ENCODE measurements around the gene DCX. TPM values are rescaled to one million over a fixed set of nuclear protein-coding genes. Genes with fewer than 3 reads are reported as not detected.

The DCX gene
- total RNA-seq, 1 experiment from 2014 or later: not detected

DNA sequence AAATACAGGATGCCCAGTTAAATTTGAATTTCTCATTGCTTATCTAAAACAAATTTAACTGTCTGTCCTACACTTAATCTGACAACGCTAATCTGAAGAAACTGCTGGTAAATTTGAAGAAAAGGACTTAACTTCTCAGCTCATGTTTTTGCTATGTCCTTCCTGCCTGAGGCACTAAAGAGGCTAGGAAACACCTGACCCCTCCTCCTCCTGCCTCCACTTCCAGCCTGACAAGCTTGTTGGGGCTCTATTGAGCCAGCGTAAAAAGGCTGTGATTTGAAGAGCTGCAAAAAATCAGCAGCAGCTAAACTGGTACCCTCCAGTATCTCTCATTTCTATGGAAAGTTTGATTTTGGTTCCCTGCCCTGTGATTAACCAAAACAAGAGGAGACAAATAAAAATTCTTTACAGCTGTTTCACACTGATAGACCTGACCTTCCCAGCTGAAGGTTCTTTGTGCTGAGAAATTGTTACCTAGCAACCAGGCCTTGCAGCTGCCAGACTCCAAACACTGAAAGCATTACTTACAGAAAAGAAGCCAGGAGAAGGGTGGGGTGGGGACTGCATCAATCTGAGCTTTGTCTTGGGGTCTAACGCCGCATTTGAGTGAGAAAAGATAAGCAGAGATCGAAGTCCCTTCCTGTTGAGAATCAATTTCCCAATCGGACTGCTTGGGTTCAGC lies 35.0 kb downstream of the DCX start:
- Mint-ChIP-seq H3K36me3 (ENCODE audit: insufficient read depth, unreplicated experiment) (no peaks in the 10 kb centered on the region), H3K27me3 (ENCODE audit: insufficient read depth, unreplicated experiment) (peaks cover 76% of the 10 kb centered on the region), H3K27ac (ENCODE audit: low read depth, unreplicated experiment) (no peak overlapping the region), H3K4me3 (ENCODE audit: unreplicated experiment) (no peak overlapping the region), H3K9me3 (ENCODE audit: unreplicated experiment) (no peaks in the 10 kb centered on the region), H3K4me1 (ENCODE audit: insufficient read depth, unreplicated experiment) (no peaks in the 10 kb centered on the region)
- POLR2A ChIA-PET: no interaction called here
- intact Hi-C loops (cut with micrococcal nuclease): no loop called here
- CTCF ChIA-PET: no interaction called here
- TF ChIP-seq, protein P1, sequence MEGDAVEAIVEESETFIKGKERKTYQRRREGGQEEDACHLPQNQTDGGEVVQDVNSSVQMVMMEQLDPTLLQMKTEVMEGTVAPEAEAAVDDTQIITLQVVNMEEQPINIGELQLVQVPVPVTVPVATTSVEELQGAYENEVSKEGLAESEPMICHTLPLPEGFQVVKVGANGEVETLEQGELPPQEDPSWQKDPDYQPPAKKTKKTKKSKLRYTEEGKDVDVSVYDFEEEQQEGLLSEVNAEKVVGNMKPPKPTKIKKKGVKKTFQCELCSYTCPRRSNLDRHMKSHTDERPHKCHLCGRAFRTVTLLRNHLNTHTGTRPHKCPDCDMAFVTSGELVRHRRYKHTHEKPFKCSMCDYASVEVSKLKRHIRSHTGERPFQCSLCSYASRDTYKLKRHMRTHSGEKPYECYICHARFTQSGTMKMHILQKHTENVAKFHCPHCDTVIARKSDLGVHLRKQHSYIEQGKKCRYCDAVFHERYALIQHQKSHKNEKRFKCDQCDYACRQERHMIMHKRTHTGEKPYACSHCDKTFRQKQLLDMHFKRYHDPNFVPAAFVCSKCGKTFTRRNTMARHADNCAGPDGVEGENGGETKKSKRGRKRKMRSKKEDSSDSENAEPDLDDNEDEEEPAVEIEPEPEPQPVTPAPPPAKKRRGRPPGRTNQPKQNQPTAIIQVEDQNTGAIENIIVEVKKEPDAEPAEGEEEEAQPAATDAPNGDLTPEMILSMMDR (IDR thresholded peaks at IDR 0.05; ENCODE audit: unreplicated experiment): no peak
- no peak for DNase-seq (ENCODE audit: unreplicated experiment)
- no TSS peak for BruUV-seq (replicated peaks)

DNA sequence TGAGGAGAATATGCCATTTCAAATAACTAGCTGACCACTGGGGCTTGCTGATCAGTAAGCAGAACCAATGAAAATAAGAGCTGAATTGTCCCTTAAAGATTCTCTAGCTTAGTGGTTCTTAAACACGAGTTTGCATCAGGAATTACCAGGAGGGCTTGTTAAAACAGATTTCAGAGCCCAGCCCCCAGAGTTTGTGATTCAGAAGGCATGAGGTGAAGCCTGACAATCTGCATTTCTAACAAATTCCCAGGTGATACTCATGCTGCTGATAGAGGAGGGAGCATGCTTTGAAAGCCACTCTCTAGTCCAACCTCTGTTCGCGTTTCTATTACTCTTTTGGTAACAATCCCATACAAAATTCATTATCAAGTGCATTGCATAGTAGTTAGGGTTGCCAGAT lies 35.5 kb downstream of the DCX start:
- H3K4me1 Mint-ChIP-seq (ENCODE audit: insufficient read depth, unreplicated experiment): no peaks in the 10 kb centered on the region
- H3K36me3 Mint-ChIP-seq (ENCODE audit: insufficient read depth, unreplicated experiment): no peaks in the 10 kb centered on the region
- TF ChIP-seq, protein P1 (IDR thresholded peaks at IDR 0.05; ENCODE audit: unreplicated experiment): no peak
- no peak overlapping the region for H3K27ac Mint-ChIP-seq (ENCODE audit: low read depth, unreplicated experiment)
- DNase-seq (ENCODE audit: unreplicated experiment): no peak
- H3K4me3 Mint-ChIP-seq (ENCODE audit: unreplicated experiment): no peak overlapping the region
- intact Hi-C loops (cut with micrococcal nuclease): no loop called here
- H3K27me3 Mint-ChIP-seq (ENCODE audit: insufficient read depth, unreplicated experiment): peaks cover 76% of the 10 kb centered on the region
- no peaks in the 10 kb centered on the region for H3K9me3 Mint-ChIP-seq (ENCODE audit: unreplicated experiment)
- ChIA-PET POLR2A (no interaction called here), CTCF (no interaction called here)
- BruUV-seq (replicated peaks): no TSS peak

DNA sequence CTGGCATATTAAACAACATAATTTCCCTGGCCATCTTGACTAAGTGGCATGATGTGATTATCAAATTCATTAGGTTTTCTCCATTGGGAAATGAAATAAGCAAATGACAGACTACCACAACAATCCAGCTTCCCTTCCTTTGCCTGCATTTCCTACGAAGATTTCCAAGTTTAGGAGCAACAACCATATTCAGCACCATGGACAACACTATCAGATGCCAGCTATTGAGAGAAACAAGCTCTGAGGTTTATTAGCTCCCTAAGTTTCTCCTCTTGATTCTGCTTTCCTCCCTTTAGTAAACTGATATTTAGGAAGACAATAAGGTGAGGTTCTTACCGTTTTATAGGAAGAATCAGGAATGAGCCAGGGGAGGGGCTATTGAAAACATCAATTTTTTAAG lies 36.2 kb downstream of the DCX start:
- Mint-ChIP-seq H3K27ac (ENCODE audit: low read depth, unreplicated experiment) (no peak overlapping the region), H3K9me3 (ENCODE audit: unreplicated experiment) (no peaks in the 10 kb centered on the region), H3K27me3 (ENCODE audit: insufficient read depth, unreplicated experiment) (peaks cover 79% of the 10 kb centered on the region), H3K4me3 (ENCODE audit: unreplicated experiment) (no peak overlapping the region), H3K4me1 (ENCODE audit: insufficient read depth, unreplicated experiment) (no peaks in the 10 kb centered on the region), H3K36me3 (ENCODE audit: insufficient read depth, unreplicated experiment) (no peaks in the 10 kb centered on the region)
- ChIA-PET CTCF (interaction anchor here (0.6 kb wide), 1 partner anchor 69 kb away, joined by 4 read pairs; no protein-coding TSS in a partner anchor), POLR2A (interaction anchor here (0.6 kb wide), 1 partner anchor 147 kb away, joined by 3 read pairs; no protein-coding TSS in a partner anchor)
- DNase-seq (ENCODE audit: unreplicated experiment): peak; percentile 41
- TF ChIP-seq, protein P1 (IDR thresholded peaks at IDR 0.05; ENCODE audit: unreplicated experiment): no peak
- intact Hi-C loops (cut with micrococcal nuclease): no loop called here
- BruUV-seq (replicated peaks): no TSS peak

GRCh38 chrX:111372086-111372485 lies 39.9 kb downstream of the DCX start:
- TF ChIP-seq, protein P1 (IDR thresholded peaks at IDR 0.05; ENCODE audit: unreplicated experiment): no peak
- DNase-seq (ENCODE audit: unreplicated experiment): no peak
- no peaks in the 10 kb centered on the region for H3K4me1 Mint-ChIP-seq (ENCODE audit: insufficient read depth, unreplicated experiment)
- ChIA-PET POLR2A (no interaction called here), CTCF (interaction anchor here (0.6 kb wide), 1 partner anchor 462 kb away, joined by 4 read pairs; no protein-coding TSS in a partner anchor)
- H3K27ac Mint-ChIP-seq (ENCODE audit: low read depth, unreplicated experiment): no peak overlapping the region
- no peak overlapping the region for H3K4me3 Mint-ChIP-seq (ENCODE audit: unreplicated experiment)
- peaks cover 81% of the 10 kb centered on the region for H3K27me3 Mint-ChIP-seq (ENCODE audit: insufficient read depth, unreplicated experiment)
- H3K9me3 Mint-ChIP-seq (ENCODE audit: unreplicated experiment): no peaks in the 10 kb centered on the region
- no peaks in the 10 kb centered on the region for H3K36me3 Mint-ChIP-seq (ENCODE audit: insufficient read depth, unreplicated experiment)
- intact Hi-C loops (cut with micrococcal nuclease): no loop called here
- no TSS peak for BruUV-seq (replicated peaks)
